ENCODE data around the gene HTR6.
A peak's percentile ranks its signal among the peaks of the same experiment; 100 is the strongest.
"Not testable (repeated sequence)": the region's sequence is repeated elsewhere in the genome, so short reads cannot be mapped to it uniquely, and the experiment has no call there.

Gene HTR6

GRCh38 chr1:19633106-19633505, 31.6 kb upstream of the HTR6 start:
- WGBS, result 100% methylated on average over 2 of the region's 2 CpGs
- no peak overlapping the region for H3K4me2 ChIP-seq (ENCODE audit: low read length, poor library complexity, severe bottlenecking)
- H3K36me3 ChIP-seq (ENCODE audit: control insufficient read depth in 1 of 2, insufficient read depth in 2 of 2, low read depth in 1 of 2, low read length in 2 of 2), result peaks cover 9 to 27% of the 10 kb centered on the region in 2 experiments
- H3K4me1 ChIP-seq (ENCODE audit: control insufficient read depth, insufficient read depth, low read depth, low read length), result no peaks in the 10 kb centered on the region
- no peak overlapping the region for H3K4ac ChIP-seq (ENCODE audit: low read depth in 1 of 2, low read length in 2 of 2)
- H2AK5ac ChIP-seq (ENCODE audit: low read length, severe bottlenecking), result no peak overlapping the region
- H2BK5ac ChIP-seq (ENCODE audit: low read depth, low read length, poor library complexity, severe bottlenecking), result no peak overlapping the region
- no peak overlapping the region for H3K4me3 ChIP-seq (ENCODE audit: insufficient read depth in 1 of 2, low read depth in 1 of 2, low read length in 2 of 2)
- no peak overlapping the region for H2AFZ ChIP-seq (ENCODE audit: low read depth, low read length)
- H2BK12ac ChIP-seq (ENCODE audit: low read length in 2 of 2), result no peak overlapping the region
- H4K8ac ChIP-seq (ENCODE audit: low read length), result no peak overlapping the region
- peaks cover 4% of the 10 kb centered on the region for H3K79me1 ChIP-seq (replicated peaks; ENCODE audit: low read length, poor library complexity, severe bottlenecking)
- no peak for DNase-seq
- no peak overlapping the region for H3K23ac ChIP-seq (ENCODE audit: low read length in 2 of 2)
- no peak overlapping the region for H2BK120ac ChIP-seq (ENCODE audit: low read depth, low read length)
- no peaks in the 10 kb centered on the region for H3K27me3 ChIP-seq (ENCODE audit: control insufficient read depth in 1 of 2, insufficient read depth in 1 of 2, low read length in 2 of 2)
- no peaks in the 10 kb centered on the region for H3K9me3 ChIP-seq (ENCODE audit: control insufficient read depth, low read length)
- no peak overlapping the region for H3K14ac ChIP-seq (ENCODE audit: low read length in 2 of 2)
- no peak overlapping the region for H3K9ac ChIP-seq (ENCODE audit: low read length)
- no peak overlapping the region for H3K27ac ChIP-seq (ENCODE audit: low read length, poor library complexity, severe bottlenecking)
- H2BK15ac ChIP-seq (ENCODE audit: low read depth, poor library complexity, severe bottlenecking), result no peak overlapping the region
- H3K18ac ChIP-seq (ENCODE audit: low read depth in 1 of 2, low read length in 2 of 2), result no peak overlapping the region
- no peak overlapping the region for H4K91ac ChIP-seq (ENCODE audit: low read length)

GRCh38 chr1:19635064-19635463, 29.6 kb upstream of the HTR6 start:
- H3K27ac ChIP-seq (ENCODE audit: low read length, poor library complexity, severe bottlenecking); H3K18ac ChIP-seq (ENCODE audit: low read depth in 1 of 2, low read length in 2 of 2): not testable (repeated sequence)
- 97% methylated on average over 9 of the region's 9 CpGs for WGBS

DNA sequence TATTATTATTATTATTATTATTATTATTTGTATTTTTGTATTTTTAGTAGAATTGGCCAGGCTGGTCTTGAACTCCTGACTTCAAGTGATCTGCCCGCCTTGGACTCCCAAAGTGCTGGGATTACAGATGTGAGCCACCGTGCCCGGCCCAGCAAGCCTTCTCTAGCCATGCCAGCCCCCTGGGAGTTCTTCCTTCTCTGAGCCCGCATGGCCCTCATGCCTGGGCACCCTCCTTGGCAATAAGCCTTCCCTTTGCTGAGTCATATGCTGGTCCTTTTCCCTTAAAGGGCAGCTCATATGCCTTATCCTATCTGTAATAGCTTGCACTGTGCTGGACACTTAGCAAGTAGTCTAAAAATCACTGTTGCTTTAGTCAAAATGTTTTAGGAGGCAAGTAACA, 29.0 kb upstream of the HTR6 start:
- Histone ChIP-seq H3K79me1 (replicated peaks; ENCODE audit: low read length, poor library complexity, severe bottlenecking) (no peaks in the 10 kb centered on the region), H3K36me3 (ENCODE audit: control insufficient read depth in 1 of 2, insufficient read depth in 2 of 2, low read depth in 1 of 2, low read length in 2 of 2) (peaks cover 0 to 7% of the 10 kb centered on the region in 2 experiments), H2AFZ (ENCODE audit: low read depth, low read length) (no peak overlapping the region), H2BK15ac (ENCODE audit: low read depth, poor library complexity, severe bottlenecking) (no peak overlapping the region), H4K91ac (ENCODE audit: low read length) (no peak overlapping the region), H2AK5ac (ENCODE audit: low read length, severe bottlenecking) (no peak overlapping the region), H3K9me3 (ENCODE audit: control insufficient read depth, low read length) (no peaks in the 10 kb centered on the region), H3K23ac (ENCODE audit: low read length in 2 of 2) (no peak overlapping the region), H3K4ac (ENCODE audit: low read depth in 1 of 2, low read length in 2 of 2) (no peak overlapping the region), H3K18ac (ENCODE audit: low read depth in 1 of 2, low read length in 2 of 2) (no peak overlapping the region), H3K27me3 (ENCODE audit: control insufficient read depth in 1 of 2, insufficient read depth in 1 of 2, low read length in 2 of 2) (no peaks in the 10 kb centered on the region), H2BK5ac (ENCODE audit: low read depth, low read length, poor library complexity, severe bottlenecking) (no peak overlapping the region), H3K9ac (ENCODE audit: low read length) (no peak overlapping the region), H3K4me1 (ENCODE audit: control insufficient read depth, insufficient read depth, low read depth, low read length) (peaks cover under 1% of the 10 kb centered on the region), H3K4me2 (ENCODE audit: low read length, poor library complexity, severe bottlenecking) (no peak overlapping the region), H2BK120ac (ENCODE audit: low read depth, low read length) (no peak overlapping the region), H3K4me3 (ENCODE audit: insufficient read depth in 1 of 2, low read depth in 1 of 2, low read length in 2 of 2) (no peak overlapping the region), H3K27ac (ENCODE audit: low read length, poor library complexity, severe bottlenecking) (no peak overlapping the region), H2BK12ac (ENCODE audit: low read length in 2 of 2) (no peak overlapping the region), H3K14ac (ENCODE audit: low read length in 2 of 2) (no peak overlapping the region), H4K8ac (ENCODE audit: low read length) (no peak overlapping the region)
- no peak for DNase-seq
- 99% methylated on average over 4 of the region's 4 CpGs for WGBS

More at GRCh38 chr1:19635064-19635463, 29.6 kb upstream of the HTR6 start:
- not testable (repeated sequence) for H3K9ac ChIP-seq (ENCODE audit: low read length); H3K27me3 ChIP-seq (ENCODE audit: control insufficient read depth in 1 of 2, insufficient read depth in 1 of 2, low read length in 2 of 2); H3K4me2 ChIP-seq (ENCODE audit: low read length, poor library complexity, severe bottlenecking); H2BK12ac ChIP-seq (ENCODE audit: low read length in 2 of 2); H3K4me3 ChIP-seq (ENCODE audit: insufficient read depth in 1 of 2, low read depth in 1 of 2, low read length in 2 of 2); H3K9me3 ChIP-seq (ENCODE audit: control insufficient read depth, low read length); DNase-seq; H3K14ac ChIP-seq (ENCODE audit: low read length in 2 of 2); H3K79me1 ChIP-seq (replicated peaks; ENCODE audit: low read length, poor library complexity, severe bottlenecking); H3K23ac ChIP-seq (ENCODE audit: low read length in 2 of 2); H2BK120ac ChIP-seq (ENCODE audit: low read depth, low read length); H2BK15ac ChIP-seq (ENCODE audit: low read depth, poor library complexity, severe bottlenecking); H3K4me1 ChIP-seq (ENCODE audit: control insufficient read depth, insufficient read depth, low read depth, low read length); H4K91ac ChIP-seq (ENCODE audit: low read length); H4K8ac ChIP-seq (ENCODE audit: low read length); H2AFZ ChIP-seq (ENCODE audit: low read depth, low read length); H3K4ac ChIP-seq (ENCODE audit: low read depth in 1 of 2, low read length in 2 of 2); H2BK5ac ChIP-seq (ENCODE audit: low read depth, low read length, poor library complexity, severe bottlenecking); H2AK5ac ChIP-seq (ENCODE audit: low read length, severe bottlenecking)
- peaks cover 3 to 11% of the 10 kb centered on the region in 2 experiments for H3K36me3 ChIP-seq (ENCODE audit: control insufficient read depth in 1 of 2, insufficient read depth in 2 of 2, low read depth in 1 of 2, low read length in 2 of 2)

DNA sequence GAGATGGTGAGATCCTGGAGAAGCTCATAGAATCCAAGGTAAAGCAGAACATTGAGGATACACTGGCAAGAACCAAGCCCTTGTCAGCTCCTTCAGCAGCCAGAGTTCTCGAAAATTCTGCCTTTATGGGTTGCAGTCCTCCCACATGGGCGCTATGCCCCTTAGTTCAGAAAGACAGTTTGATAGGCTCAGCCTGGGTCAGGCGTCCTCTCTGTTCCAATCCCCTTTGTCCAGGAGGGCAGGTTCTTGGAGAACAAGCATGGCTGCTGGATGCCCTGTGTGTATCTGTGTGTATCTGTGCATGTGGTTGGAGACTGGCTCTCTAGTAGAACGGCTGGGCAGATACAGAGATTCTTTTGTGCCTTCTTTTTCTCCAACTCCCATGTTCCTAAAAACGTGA, 28.6 kb upstream of the HTR6 start:
- peaks cover 0 to 2% of the 10 kb centered on the region in 2 experiments for H3K36me3 ChIP-seq (ENCODE audit: control insufficient read depth in 1 of 2, insufficient read depth in 2 of 2, low read depth in 1 of 2, low read length in 2 of 2)
- H2BK5ac ChIP-seq (ENCODE audit: low read depth, low read length, poor library complexity, severe bottlenecking), result no peak overlapping the region
- H2BK120ac ChIP-seq (ENCODE audit: low read depth, low read length), result no peak overlapping the region
- no peaks in the 10 kb centered on the region for H3K9me3 ChIP-seq (ENCODE audit: control insufficient read depth, low read length)
- peaks cover 4% of the 10 kb centered on the region for H3K4me1 ChIP-seq (ENCODE audit: control insufficient read depth, insufficient read depth, low read depth, low read length)
- no peak overlapping the region for H3K9ac ChIP-seq (ENCODE audit: low read length)
- H3K27me3 ChIP-seq (ENCODE audit: control insufficient read depth in 1 of 2, insufficient read depth in 1 of 2, low read length in 2 of 2), result no peaks in the 10 kb centered on the region
- 91% methylated on average over 3 of the region's 5 CpGs for WGBS
- H4K91ac ChIP-seq (ENCODE audit: low read length), result no peak overlapping the region
- no peak overlapping the region for H2BK12ac ChIP-seq (ENCODE audit: low read length in 2 of 2)
- H3K27ac ChIP-seq (ENCODE audit: low read length, poor library complexity, severe bottlenecking), result no peak overlapping the region
- no peak overlapping the region for H3K4ac ChIP-seq (ENCODE audit: low read depth in 1 of 2, low read length in 2 of 2)
- no peak overlapping the region for H3K4me2 ChIP-seq (ENCODE audit: low read length, poor library complexity, severe bottlenecking)
- no peak overlapping the region for H4K8ac ChIP-seq (ENCODE audit: low read length)
- H2BK15ac ChIP-seq (ENCODE audit: low read depth, poor library complexity, severe bottlenecking), result no peak overlapping the region
- no peak for DNase-seq
- H3K18ac ChIP-seq (ENCODE audit: low read depth in 1 of 2, low read length in 2 of 2), result no peak overlapping the region
- no peak overlapping the region for H3K14ac ChIP-seq (ENCODE audit: low read length in 2 of 2)
- no peak overlapping the region for H3K4me3 ChIP-seq (ENCODE audit: insufficient read depth in 1 of 2, low read depth in 1 of 2, low read length in 2 of 2)
- H3K79me1 ChIP-seq (replicated peaks; ENCODE audit: low read length, poor library complexity, severe bottlenecking), result no peaks in the 10 kb centered on the region
- H3K23ac ChIP-seq (ENCODE audit: low read length in 2 of 2), result no peak overlapping the region
- no peak overlapping the region for H2AFZ ChIP-seq (ENCODE audit: low read depth, low read length)
- H2AK5ac ChIP-seq (ENCODE audit: low read length, severe bottlenecking), result peak overlapping the region; percentile 17

All from mesenchymal stem cell (in vitro differentiated cells and primary cell).